ENCODE results near the gene AKNAD1. TPM values are rescaled to one million over a fixed set of nuclear protein-coding genes. Genes with fewer than 3 reads are reported as not detected.

AKNAD1 gene
- total and polyA plus RNA-seq, 2 of the 13 experiments (the other 11 are each of a cell fraction or from before 2014, with no cell fraction given), result not detected

GRCh38 chr1:108816049-108816893 is 40.6 kb downstream of the AKNAD1 start (continued):
- TF ChIP-seq ZFP36L1 (CRISPR knock-in tag; IDR thresholded peaks at IDR 0.05), result no peak
- TF ChIP-seq, protein P1, sequence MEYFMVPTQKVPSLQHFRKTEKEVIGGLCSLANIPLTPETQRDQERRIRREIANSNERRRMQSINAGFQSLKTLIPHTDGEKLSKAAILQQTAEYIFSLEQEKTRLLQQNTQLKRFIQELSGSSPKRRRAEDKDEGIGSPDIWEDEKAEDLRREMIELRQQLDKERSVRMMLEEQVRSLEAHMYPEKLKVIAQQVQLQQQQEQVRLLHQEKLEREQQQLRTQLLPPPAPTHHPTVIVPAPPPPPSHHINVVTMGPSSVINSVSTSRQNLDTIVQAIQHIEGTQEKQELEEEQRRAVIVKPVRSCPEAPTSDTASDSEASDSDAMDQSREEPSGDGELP (IDR thresholded peaks at IDR 0.05; ENCODE audit: borderline replicate concordance, low read depth), result peak; percentile 66; the same call in 1 of the 2 replicates
- TF ChIP-seq MIXL1 (CRISPR knock-in tag; IDR thresholded peaks at IDR 0.05), result no peak
- no peak for TF ChIP-seq SATB2 (CRISPR knock-in tag; IDR thresholded peaks at IDR 0.05)
- TF ChIP-seq ZNF407 (CRISPR knock-in tag; IDR thresholded peaks at IDR 0.05; ENCODE audit: not compliant biosample characterization), result no peak
- TF ChIP-seq CEBPB (IDR thresholded peaks at IDR 0.05; ENCODE audit: borderline replicate concordance, low read depth, low read length), result no peak
- no peak for TF ChIP-seq HMGA1 (CRISPR knock-in tag; conservative IDR thresholded peaks at IDR 0.05)
- no peak for TF ChIP-seq MYNN (CRISPR knock-in tag; IDR thresholded peaks at IDR 0.05; ENCODE audit: low read depth)
- no peak for TF ChIP-seq ZNF709 (CRISPR knock-in tag; IDR thresholded peaks at IDR 0.05)
- TF ChIP-seq ATRX (CRISPR knock-in tag; IDR thresholded peaks at IDR 0.05; ENCODE audit: borderline replicate concordance), result no peak
- no peak for TF ChIP-seq RNF2 (conservative IDR thresholded peaks at IDR 0.05; ENCODE audit: low read depth)
- TF ChIP-seq ZNF17 (CRISPR knock-in tag; IDR thresholded peaks at IDR 0.05), result no peak
- TF ChIP-seq, protein P2, sequence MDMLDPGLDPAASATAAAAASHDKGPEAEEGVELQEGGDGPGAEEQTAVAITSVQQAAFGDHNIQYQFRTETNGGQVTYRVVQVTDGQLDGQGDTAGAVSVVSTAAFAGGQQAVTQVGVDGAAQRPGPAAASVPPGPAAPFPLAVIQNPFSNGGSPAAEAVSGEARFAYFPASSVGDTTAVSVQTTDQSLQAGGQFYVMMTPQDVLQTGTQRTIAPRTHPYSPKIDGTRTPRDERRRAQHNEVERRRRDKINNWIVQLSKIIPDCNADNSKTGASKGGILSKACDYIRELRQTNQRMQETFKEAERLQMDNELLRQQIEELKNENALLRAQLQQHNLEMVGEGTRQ (IDR thresholded peaks at IDR 0.05; ENCODE audit: low read depth, low read length), result peak; percentile 73
- TF ChIP-seq, protein P2 (CRISPR knock-in tag; IDR thresholded peaks at IDR 0.05; ENCODE audit: borderline replicate concordance), result peak; percentile 84; the same call in 1 of the 2 replicates
- no peak for TF ChIP-seq RELA (CRISPR knock-in tag; IDR thresholded peaks at IDR 0.05)
- TF ChIP-seq FOXK2 (IDR thresholded peaks at IDR 0.05), result no peak
- TF ChIP-seq IRF2 (CRISPR knock-in tag; IDR thresholded peaks at IDR 0.05), result no peak
- no peak for TF ChIP-seq HES4 (CRISPR knock-in tag; IDR thresholded peaks at IDR 0.05; ENCODE audit: borderline replicate concordance)
- TF ChIP-seq PHF20 (CRISPR knock-in tag; IDR thresholded peaks at IDR 0.05), result no peak
